Breast epithelium (tissue), 3 donors: Measurements from ENCODE around the gene MON1B.

Source experiments
- CTCF ChIP-seq, 3 donors: fragments of 450-650 bp; IDR thresholded peaks; one replicate each; pipeline ENCODE4 v1.5.1; 2016 to 2017; ENCODE audit warnings: antibody characterized with exemption in 3 of 3, mild to moderate bottlenecking in 3 of 3, moderate library complexity in 3 of 3
- POLR2A ChIP-seq: fragments of 450-650 bp; IDR thresholded peaks from one replicate; pipeline ENCODE4 v1.6.1; 2016; ENCODE audit warnings: antibody characterized with exemption, mild to moderate bottlenecking, moderate library complexity
- POLR2AphosphoS5 ChIP-seq, 3 donors: sonication (generic); formaldehyde crosslinking; IDR thresholded peaks; one replicate each; pipeline ENCODE4 v1.6.1; 2017; ENCODE audit warnings: antibody characterized with exemption in 3 of 3

- TF ChIP-seq CTCF (IDR thresholded peaks at IDR 0.05), result no peak
- TF ChIP-seq POLR2AphosphoS5 (IDR thresholded peaks at IDR 0.05), result no peak
- no peak for TF ChIP-seq POLR2A
Measured at GRCh38 chr16:77231047-77231446, 40.1 kb downstream of the MON1B start.
